ENCODE measurements around the gene RAB19. TPM values are rescaled to one million over a fixed set of nuclear protein-coding genes. Genes with fewer than 3 reads are reported as not detected.

Gene RAB19
- total and polyA plus RNA-seq, 12 donors = not detected

GRCh38 chr7:140397784-140398750 lies 5.8 kb upstream of the RAB19 start, which contains the start of gene SLC37A3:
Gene SLC37A3 (minus strand): TSS chr7:140398530. CDS start chr7:140382526, 16,004 bp downstream.
- peak in 5 of 9 donors; percentile 13 to 36 (median 20) for TF ChIP-seq CTCF (IDR thresholded peaks at IDR 0.05)
- Histone ChIP-seq H3K27ac (peak within 1 kb of the TSS; percentile 29 to 94 (median 88)), H3K27me3 (peaks cover 0 to 32% (median 18%) of the 10 kb centered on the region in 7 donors), H3K4me3 (peak within 1 kb of the TSS; percentile 82 to 99 (median 96)), H3K4me1 (peaks cover 0 to 23% (median 16%) of the 10 kb centered on the region in 9 donors), H3K36me3 (no peaks in the 10 kb centered on the region), H3K9me3 (no peaks in the 10 kb centered on the region)
- intact Hi-C loops (cut with DNase I) = no loop called here
- ATAC-seq (peak; percentile 96 to 99 (median 98)), DNase-seq (peak; percentile 86 to 87)
- WGBS, 2 donors = 0% methylated on average over 66 of the region's 66 CpGs

DNA sequence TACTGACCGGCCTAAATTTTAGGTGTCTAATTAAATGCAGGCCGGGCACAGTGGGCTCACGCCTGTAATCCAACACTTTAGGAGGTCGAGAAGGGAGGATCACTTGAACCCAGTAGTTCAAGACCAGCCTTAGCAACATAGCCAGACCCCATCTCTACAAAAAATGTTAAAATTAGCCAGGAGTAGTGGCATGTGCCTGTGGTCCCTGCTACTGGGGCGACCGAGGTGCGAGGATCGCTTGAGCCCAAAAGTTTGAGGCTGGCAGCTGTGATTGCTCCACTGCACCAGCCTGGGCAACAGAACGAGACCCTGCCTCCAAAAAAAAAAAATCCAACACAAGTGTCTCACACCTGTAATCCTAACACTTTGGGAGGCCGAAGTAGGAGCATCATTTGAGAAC lies 5.0 kb upstream of the RAB19 start:
- Histone ChIP-seq H3K27me3 (peaks cover 0 to 39% (median 23%) of the 10 kb centered on the region in 7 donors), H3K4me1 (peaks cover 0 to 26% (median 16%) of the 10 kb centered on the region in 9 donors), H3K9me3 (no peaks in the 10 kb centered on the region), H3K27ac (no peak overlapping the region), H3K36me3 (no peaks in the 10 kb centered on the region), H3K4me3 (peak overlapping the region; percentile 82 to 99 (median 96))
- TF ChIP-seq CTCF (IDR thresholded peaks at IDR 0.05) = no peak
- DNase-seq (no peak), ATAC-seq (peak in 1 of 8 donors; percentile 5)
- 72 to 79% methylated on average over 10 of the region's 10 CpGs for WGBS, 2 donors
- intact Hi-C loops (cut with DNase I) = no loop called here

GRCh38 chr7:140400381-140400780 lies 3.5 kb upstream of the RAB19 start:
- no peak overlapping the region for H3K27ac ChIP-seq
- H3K4me1 ChIP-seq = peaks cover 0 to 33% (median 16%) of the 10 kb centered on the region in 9 donors
- H3K36me3 ChIP-seq = no peaks in the 10 kb centered on the region
- H3K27me3 ChIP-seq = peaks cover 3 to 48% (median 30%) of the 10 kb centered on the region in 7 donors
- no peak overlapping the region for H3K4me3 ChIP-seq
- TF ChIP-seq CTCF (IDR thresholded peaks at IDR 0.05) = no peak
- H3K9me3 ChIP-seq = no peaks in the 10 kb centered on the region
- DNase-seq = no peak
- intact Hi-C loops (cut with DNase I) = no loop called here
- ATAC-seq = no peak
- 85 to 87% methylated on average over 3 of the region's 3 CpGs for WGBS, 2 donors

- H3K27ac ChIP-seq = no peak overlapping the region
- H3K27me3 ChIP-seq = peaks cover 3 to 48% (median 30%) of the 10 kb centered on the region in 7 donors
- DNase-seq (no peak), ATAC-seq (no peak)
- intact Hi-C loops (cut with DNase I) = no loop called here
- H3K36me3 ChIP-seq = no peaks in the 10 kb centered on the region
- H3K4me3 ChIP-seq = no peak overlapping the region
- H3K4me1 ChIP-seq = peaks cover 0 to 19% (median 12%) of the 10 kb centered on the region in 9 donors
- TF ChIP-seq CTCF (IDR thresholded peaks at IDR 0.05) = no peak
- H3K9me3 ChIP-seq = no peaks in the 10 kb centered on the region
- 87% methylated on average over 2 of the region's 2 CpGs for WGBS, 2 donors
Measured at GRCh38 chr7:140402178-140402835, 1.6 kb upstream of the RAB19 start.

All from heart right ventricle (tissue), 16 donors.